ENCODE measurements around the gene HPGD.

HPGD gene

GRCh38 chr4:174554231-174554728 is 32.0 kb upstream of the HPGD start:
- no peak overlapping the region for H3K4me3 ChIP-seq (ENCODE audit: low read depth, low read length)
- no peak for TF ChIP-seq CTCF (conservative IDR thresholded peaks at IDR 0.05; ENCODE audit: low read depth, low read length)
- DNase-seq (ENCODE audit: low read depth) = no peak

GRCh38 chr4:174553828-174554227 is 31.5 kb upstream of the HPGD start:
- TF ChIP-seq CTCF (conservative IDR thresholded peaks at IDR 0.05; ENCODE audit: low read depth, low read length) = no peak
- DNase-seq (ENCODE audit: low read depth) = peak; percentile 42

GRCh38 chr4:174553031-174553430 is 30.7 kb upstream of the HPGD start:
- no peak for TF ChIP-seq CTCF (conservative IDR thresholded peaks at IDR 0.05; ENCODE audit: low read depth, low read length)
- DNase-seq (ENCODE audit: low read depth) = no peak
- no peak overlapping the region for H3K4me3 ChIP-seq (ENCODE audit: low read depth, low read length)

More at GRCh38 chr4:174553828-174554227, 31.5 kb upstream of the HPGD start:
- H3K4me3 ChIP-seq (ENCODE audit: low read depth, low read length) = no peak overlapping the region

- no peak for DNase-seq (ENCODE audit: low read depth)
- no peak for TF ChIP-seq CTCF (conservative IDR thresholded peaks at IDR 0.05; ENCODE audit: low read depth, low read length)
These were observed 28.3 kb upstream of the HPGD start for GRCh38 chr4:174550541-174550940.

GRCh38 chr4:174549721-174550120 is 27.4 kb upstream of the HPGD start:
- DNase-seq (ENCODE audit: low read depth) = peak; percentile 43
- no peak for TF ChIP-seq CTCF (conservative IDR thresholded peaks at IDR 0.05; ENCODE audit: low read depth, low read length)
- no peak overlapping the region for H3K4me3 ChIP-seq (ENCODE audit: low read depth, low read length)

More at GRCh38 chr4:174550541-174550940, 28.3 kb upstream of the HPGD start:
- H3K4me3 ChIP-seq (ENCODE audit: low read depth, low read length) = no peak overlapping the region

- no peak for DNase-seq (ENCODE audit: low read depth)
- no peak overlapping the region for H3K4me3 ChIP-seq (ENCODE audit: low read depth, low read length)
- TF ChIP-seq CTCF (conservative IDR thresholded peaks at IDR 0.05; ENCODE audit: low read depth, low read length) = no peak
These were observed 23.0 kb upstream of the HPGD start for GRCh38 chr4:174545268-174545667.

- no peak for TF ChIP-seq CTCF (conservative IDR thresholded peaks at IDR 0.05; ENCODE audit: low read depth, low read length)
These were observed 22.2 kb upstream of the HPGD start for GRCh38 chr4:174544496-174544895.

More at GRCh38 chr4:174544496-174544895, 22.2 kb upstream of the HPGD start:
- H3K4me3 ChIP-seq (ENCODE audit: low read depth, low read length) = no peak overlapping the region
- no peak for DNase-seq (ENCODE audit: low read depth)
